Endometrial microvascular endothelial cells (primary cell): Measurements from ENCODE around the gene COX19. TPM values are rescaled to one million over a fixed set of nuclear protein-coding genes. Genes with fewer than 3 reads are reported as not detected.
"Not testable (repeated sequence)": the region's sequence is repeated elsewhere in the genome, so short reads cannot be mapped to it uniquely, and the experiment has no call there.

Experiments
- in situ Hi-C: cut with HindIII; loops from 2 replicates; pipeline ENCODE4 v1.10.0; 2017; ENCODE audit warnings: low sequenced_read_pairs, low pct_unique_long_range_greater_than_20kb; ENCODE audit errors: inconsistent ontology term
- total RNA-seq: library from RNA; depleted of rRNA; stranded (reverse); fragments of >200 nt; gene quantifications from one replicate; pipeline ENCODE4 v1.2.3, GENCODE V29; 2015; ENCODE audit errors: inconsistent ontology term

Gene COX19
- total RNA-seq, 1 donor from 2014 or later = 5.6 TPM

GRCh38 chr7:953547-954327, 21.6 kb downstream of the COX19 start:
- in situ Hi-C loops = no loop called here

GRCh38 chr7:952548-953441, 22.6 kb downstream of the COX19 start:
- in situ Hi-C loops = no loop called here

GRCh38 chr7:951881-952547, 23.3 kb downstream of the COX19 start:
- in situ Hi-C loops = no loop called here

- in situ Hi-C loops = no loop called here
Measured at GRCh38 chr7:949021-949934, 26.1 kb downstream of the COX19 start.

- in situ Hi-C loops = no loop called here
Measured at GRCh38 chr7:947391-948210, 27.7 kb downstream of the COX19 start.

- in situ Hi-C loops = no loop called here
Measured at GRCh38 chr7:946256-946996, 28.9 kb downstream of the COX19 start.

GRCh38 chr7:945556-946255, 29.6 kb downstream of the COX19 start:
- in situ Hi-C loops = no loop called here

GRCh38 chr7:945147-945555, 30.2 kb downstream of the COX19 start:
- in situ Hi-C loops = no loop called here

GRCh38 chr7:944744-945143, 30.6 kb downstream of the COX19 start:
- in situ Hi-C loops = no loop called here

- in situ Hi-C loops = not testable (repeated sequence)
Measured at GRCh38 chr7:943793-944192, 31.6 kb downstream of the COX19 start.

- in situ Hi-C loops = no loop called here
Measured at GRCh38 chr7:940599-941408, 34.5 kb downstream of the COX19 start.

- in situ Hi-C loops = no loop called here
Measured at GRCh38 chr7:939843-940242, 35.5 kb downstream of the COX19 start.

- in situ Hi-C loops = no loop called here
Measured at GRCh38 chr7:938546-939185, 36.7 kb downstream of the COX19 start.

GRCh38 chr7:937856-938484, 37.4 kb downstream of the COX19 start:
- in situ Hi-C loops = no loop called here
